ENCODE measurements around the gene PTCD2. TPM values are rescaled to one million over a fixed set of nuclear protein-coding genes. Genes with fewer than 3 reads are reported as not detected.

Gene PTCD2
- total and polyA plus RNA-seq, 2 donors (not counting 3 experiments of a cell fraction or from before 2014, with no cell fraction given) = 4.3 to 6.7 TPM

DNA sequence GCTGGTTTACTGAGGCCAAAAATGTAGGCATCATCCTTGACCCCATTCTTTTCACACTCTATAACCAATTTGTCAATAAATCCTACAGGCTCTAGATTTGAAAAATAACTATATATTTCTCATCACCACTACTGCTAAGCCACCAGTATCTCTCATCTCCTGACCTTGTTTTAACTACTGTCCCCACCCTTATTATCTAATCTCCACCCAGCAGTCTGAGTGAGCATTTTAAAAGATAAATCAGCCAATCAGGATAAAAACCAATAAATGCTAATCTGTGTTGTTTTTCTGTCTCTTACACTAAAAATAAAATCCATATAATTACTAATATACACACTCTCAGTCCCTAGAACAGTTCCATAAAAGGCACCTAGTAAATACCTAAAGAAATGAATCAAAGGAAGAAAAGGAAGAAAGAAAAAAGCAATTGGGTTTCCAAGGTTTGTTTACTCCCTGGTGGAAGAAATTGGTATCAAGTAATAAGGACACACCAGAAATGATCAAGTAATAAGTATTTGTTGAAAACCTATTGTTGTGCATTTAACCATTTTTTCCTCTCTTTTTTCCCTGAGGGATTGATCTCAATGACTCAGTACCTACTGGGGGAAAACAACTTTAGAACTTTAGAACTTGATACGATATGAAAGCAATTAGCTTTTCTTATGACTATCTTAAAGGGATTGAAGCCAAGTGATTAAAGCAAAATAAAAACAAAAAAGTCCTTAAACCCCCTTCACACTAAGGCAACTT is 19.4 kb upstream of the PTCD2 start:
- H3K27ac ChIP-seq (ENCODE audit: insufficient read depth, low read depth, low read length) = no peak overlapping the region
- no peak overlapping the region for H3K4me2 ChIP-seq (ENCODE audit: insufficient read depth, low read length)
- no peaks in the 10 kb centered on the region for H4K20me1 ChIP-seq (replicated peaks; ENCODE audit: control insufficient read depth, extremely low read depth, insufficient read depth, low read length)
- TF ChIP-seq EZH2 (IDR thresholded peaks at IDR 0.05; ENCODE audit: borderline replicate concordance, low read depth, low read length, severe bottlenecking) (no peak), JUN (IDR thresholded peaks at IDR 0.05; ENCODE audit: borderline replicate concordance, insufficient read depth, insufficient read length, low read depth) (no peak), GATA2 (IDR thresholded peaks at IDR 0.05; ENCODE audit: insufficient read depth, insufficient read length, low read depth, low read length) (no peak), POLR2A (IDR thresholded peaks at IDR 0.05; ENCODE audit: low read depth, low read length) (no peak), POLR2AphosphoS5 (IDR thresholded peaks at IDR 0.05; ENCODE audit: insufficient read depth, low read depth, low read length) (no peak), FOS (IDR thresholded peaks at IDR 0.05; ENCODE audit: borderline replicate concordance, insufficient read depth, low read length) (no peak), MYC (IDR thresholded peaks at IDR 0.05; ENCODE audit: low read depth, low read length) (no peak)
- TF ChIP-seq, protein P1, sequence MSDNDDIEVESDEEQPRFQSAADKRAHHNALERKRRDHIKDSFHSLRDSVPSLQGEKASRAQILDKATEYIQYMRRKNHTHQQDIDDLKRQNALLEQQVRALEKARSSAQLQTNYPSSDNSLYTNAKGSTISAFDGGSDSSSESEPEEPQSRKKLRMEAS (IDR thresholded peaks at IDR 0.05; ENCODE audit: insufficient read depth, insufficient read length) = no peak
- TF ChIP-seq, protein P2, sequence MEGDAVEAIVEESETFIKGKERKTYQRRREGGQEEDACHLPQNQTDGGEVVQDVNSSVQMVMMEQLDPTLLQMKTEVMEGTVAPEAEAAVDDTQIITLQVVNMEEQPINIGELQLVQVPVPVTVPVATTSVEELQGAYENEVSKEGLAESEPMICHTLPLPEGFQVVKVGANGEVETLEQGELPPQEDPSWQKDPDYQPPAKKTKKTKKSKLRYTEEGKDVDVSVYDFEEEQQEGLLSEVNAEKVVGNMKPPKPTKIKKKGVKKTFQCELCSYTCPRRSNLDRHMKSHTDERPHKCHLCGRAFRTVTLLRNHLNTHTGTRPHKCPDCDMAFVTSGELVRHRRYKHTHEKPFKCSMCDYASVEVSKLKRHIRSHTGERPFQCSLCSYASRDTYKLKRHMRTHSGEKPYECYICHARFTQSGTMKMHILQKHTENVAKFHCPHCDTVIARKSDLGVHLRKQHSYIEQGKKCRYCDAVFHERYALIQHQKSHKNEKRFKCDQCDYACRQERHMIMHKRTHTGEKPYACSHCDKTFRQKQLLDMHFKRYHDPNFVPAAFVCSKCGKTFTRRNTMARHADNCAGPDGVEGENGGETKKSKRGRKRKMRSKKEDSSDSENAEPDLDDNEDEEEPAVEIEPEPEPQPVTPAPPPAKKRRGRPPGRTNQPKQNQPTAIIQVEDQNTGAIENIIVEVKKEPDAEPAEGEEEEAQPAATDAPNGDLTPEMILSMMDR (IDR thresholded peaks at IDR 0.05; ENCODE audit: extremely low read depth in 1 of 2, insufficient read depth in 1 of 2, low read depth in 1 of 2, low read length in 2 of 2) = no peak
- peaks cover 54% of the 10 kb centered on the region for H3K79me2 ChIP-seq (ENCODE audit: control insufficient read depth, insufficient read depth, low read length)
- H3K27me3 ChIP-seq (ENCODE audit: control insufficient read depth in 2 of 2, insufficient read depth in 2 of 2, low read length in 2 of 2) = no peaks in the 10 kb centered on the region
- POLR2A ChIA-PET = no interaction called here
- intact Hi-C loops (cut with micrococcal nuclease) = no loop called here
- no peak overlapping the region for H3K9ac ChIP-seq (replicated peaks; ENCODE audit: extremely low read depth, insufficient read depth, low read length)
- H3K4me3 ChIP-seq (replicated peaks in 1 of 3; ENCODE audit: insufficient read depth in 1 of 3, low read depth in 1 of 3, low read length in 3 of 3) = no peak overlapping the region
- no peak overlapping the region for H2AFZ ChIP-seq (ENCODE audit: low read depth, low read length)
- no peaks in the 10 kb centered on the region for H3K9me3 ChIP-seq (replicated peaks; ENCODE audit: control insufficient read depth, insufficient read depth, low read length)
- no peak for DNase-seq (ENCODE audit: low read depth, low spot score)
- peaks cover 0 to 7% of the 10 kb centered on the region in 2 experiments for H3K36me3 ChIP-seq (ENCODE audit: control insufficient read depth in 2 of 2, extremely low read depth in 1 of 2, insufficient read depth in 2 of 2, low read length in 2 of 2)
- CTCF ChIA-PET = no interaction called here
- dilution Hi-C loops (cut with MboI; ENCODE audit: extremely low pct_ligation_motif_present, low sequenced_read_pairs) = no loop called here
- BruUV-seq (replicated peaks) = no TSS peak
- H3K4me1 ChIP-seq (ENCODE audit: control insufficient read depth, extremely low read depth, insufficient read depth, low read length) = no peaks in the 10 kb centered on the region
- FAIRE-seq = no peak
- H3K9me1 ChIP-seq (replicated peaks; ENCODE audit: control insufficient read depth, extremely low read depth, insufficient read depth, low read length) = no peaks in the 10 kb centered on the region
